ENCODE measurements around the gene OR13C4. TPM values are rescaled to one million over a fixed set of nuclear protein-coding genes. Genes with fewer than 3 reads are reported as not detected.

The OR13C4 gene
- total RNA-seq, 1 donor from 2014 or later, result not detected

DNA sequence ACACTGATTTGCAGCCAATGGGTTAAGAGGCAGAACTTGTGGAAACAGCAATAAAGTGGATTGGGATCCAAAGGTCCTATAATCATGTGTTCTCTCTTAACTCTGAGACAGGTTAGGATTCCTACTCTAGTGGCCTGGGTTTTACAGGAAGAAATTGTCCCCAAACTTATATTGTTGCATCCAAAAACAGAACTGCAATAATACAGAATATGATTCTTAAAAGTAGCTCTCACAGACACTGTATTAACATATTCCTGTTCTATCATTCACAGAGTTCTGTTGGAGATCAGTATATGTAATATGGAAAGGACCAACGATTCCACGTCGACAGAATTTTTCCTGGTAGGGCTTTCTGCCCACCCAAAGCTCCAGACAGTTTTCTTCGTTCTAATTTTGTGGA is 41.9 kb upstream of the OR13C4 start, which contains the start of gene OR13C8:
TSS of gene OR13C8 (plus strand) at position 301 of the 400 bp plus-strand sequence. CDS start at position 301, 0 bp downstream.
- Mint-ChIP-seq H3K36me3 (ENCODE audit: low read depth, unreplicated experiment) (no peaks in the 10 kb centered on the region), H3K4me3 (ENCODE audit: unreplicated experiment) (no peak within 1 kb of the TSS), H3K27me3 (ENCODE audit: low read depth, unreplicated experiment) (no peaks in the 10 kb centered on the region), H3K9me3 (ENCODE audit: unreplicated experiment) (peaks cover 11% of the 10 kb centered on the region), H3K27ac (ENCODE audit: unreplicated experiment) (no peak within 1 kb of the TSS), H3K4me1 (ENCODE audit: low read depth, unreplicated experiment) (no peaks in the 10 kb centered on the region)
- Histone ChIP-seq H3K4me3 (ENCODE audit: insufficient read depth, low read depth, low read length) (no peak within 1 kb of the TSS), H3K4me1 (ENCODE audit: insufficient read depth, low read length) (no peaks in the 10 kb centered on the region), H3K36me3 (ENCODE audit: insufficient read depth, low read length) (no peaks in the 10 kb centered on the region), H3K4me2 (ENCODE audit: low read length) (no peak within 1 kb of the TSS), H3K27me3 (ENCODE audit: insufficient read depth, low read length) (no peaks in the 10 kb centered on the region), H3K9me3 (ENCODE audit: insufficient read depth, low read depth, low read length) (no peaks in the 10 kb centered on the region), H3K9ac (ENCODE audit: low read length) (no peak within 1 kb of the TSS), H3K79me2 (ENCODE audit: insufficient read depth, low read length) (no peaks in the 10 kb centered on the region), H4K20me1 (ENCODE audit: insufficient read depth, low read length) (no peaks in the 10 kb centered on the region), H2AFZ (ENCODE audit: low read depth, low read length) (no peak within 1 kb of the TSS), H3K27ac (ENCODE audit: low read depth, low read length) (no peak within 1 kb of the TSS)
- TF ChIP-seq, protein P1, sequence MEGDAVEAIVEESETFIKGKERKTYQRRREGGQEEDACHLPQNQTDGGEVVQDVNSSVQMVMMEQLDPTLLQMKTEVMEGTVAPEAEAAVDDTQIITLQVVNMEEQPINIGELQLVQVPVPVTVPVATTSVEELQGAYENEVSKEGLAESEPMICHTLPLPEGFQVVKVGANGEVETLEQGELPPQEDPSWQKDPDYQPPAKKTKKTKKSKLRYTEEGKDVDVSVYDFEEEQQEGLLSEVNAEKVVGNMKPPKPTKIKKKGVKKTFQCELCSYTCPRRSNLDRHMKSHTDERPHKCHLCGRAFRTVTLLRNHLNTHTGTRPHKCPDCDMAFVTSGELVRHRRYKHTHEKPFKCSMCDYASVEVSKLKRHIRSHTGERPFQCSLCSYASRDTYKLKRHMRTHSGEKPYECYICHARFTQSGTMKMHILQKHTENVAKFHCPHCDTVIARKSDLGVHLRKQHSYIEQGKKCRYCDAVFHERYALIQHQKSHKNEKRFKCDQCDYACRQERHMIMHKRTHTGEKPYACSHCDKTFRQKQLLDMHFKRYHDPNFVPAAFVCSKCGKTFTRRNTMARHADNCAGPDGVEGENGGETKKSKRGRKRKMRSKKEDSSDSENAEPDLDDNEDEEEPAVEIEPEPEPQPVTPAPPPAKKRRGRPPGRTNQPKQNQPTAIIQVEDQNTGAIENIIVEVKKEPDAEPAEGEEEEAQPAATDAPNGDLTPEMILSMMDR (IDR thresholded peaks at IDR 0.05; ENCODE audit: insufficient read depth, low read depth, low read length), result no peak
- DNase-seq (ENCODE audit: low read depth), result no peak
- FAIRE-seq, result no peak

DNA sequence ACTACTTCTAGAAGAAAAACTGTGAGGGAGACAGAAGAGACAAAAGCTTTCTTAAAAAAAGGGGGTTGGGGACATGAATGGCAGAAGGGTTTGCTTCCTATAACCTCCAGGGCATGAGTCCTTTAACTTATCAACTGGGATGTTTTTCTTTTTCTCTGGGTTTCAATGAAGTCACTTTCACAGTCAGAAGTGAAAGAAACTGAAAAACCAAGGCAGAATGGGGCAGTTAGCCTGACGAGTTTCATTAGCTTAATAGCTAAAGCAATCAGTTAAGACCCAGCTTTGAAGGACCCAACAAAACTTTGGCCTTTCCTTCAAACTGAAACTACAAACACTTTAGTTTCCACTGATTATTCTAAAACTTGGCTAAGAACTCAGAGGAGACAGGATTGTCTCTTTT is 37.3 kb upstream of the OR13C4 start:
- H4K20me1 ChIP-seq (ENCODE audit: insufficient read depth, low read length), result no peaks in the 10 kb centered on the region
- DNase-seq (ENCODE audit: low read depth) (no peak), FAIRE-seq (no peak)
- no peaks in the 10 kb centered on the region for H3K79me2 ChIP-seq (ENCODE audit: insufficient read depth, low read length)
- no peak overlapping the region for H3K9ac ChIP-seq (ENCODE audit: low read length)
- Mint-ChIP-seq H3K27me3 (ENCODE audit: low read depth, unreplicated experiment) (no peaks in the 10 kb centered on the region), H3K9me3 (ENCODE audit: unreplicated experiment) (no peaks in the 10 kb centered on the region), H3K4me1 (ENCODE audit: low read depth, unreplicated experiment) (no peaks in the 10 kb centered on the region), H3K36me3 (ENCODE audit: low read depth, unreplicated experiment) (no peaks in the 10 kb centered on the region), H3K4me3 (ENCODE audit: unreplicated experiment) (no peak overlapping the region), H3K27ac (ENCODE audit: unreplicated experiment) (no peak overlapping the region)
- no peaks in the 10 kb centered on the region for H3K36me3 ChIP-seq (ENCODE audit: insufficient read depth, low read length)
- no peak overlapping the region for H3K27ac ChIP-seq (ENCODE audit: low read depth, low read length)
- H3K9me3 ChIP-seq (ENCODE audit: insufficient read depth, low read depth, low read length), result no peaks in the 10 kb centered on the region
- H2AFZ ChIP-seq (ENCODE audit: low read depth, low read length), result no peak overlapping the region
- no peaks in the 10 kb centered on the region for H3K4me1 ChIP-seq (ENCODE audit: insufficient read depth, low read length)
- no peaks in the 10 kb centered on the region for H3K27me3 ChIP-seq (ENCODE audit: insufficient read depth, low read length)
- no peak overlapping the region for H3K4me2 ChIP-seq (ENCODE audit: low read length)
- TF ChIP-seq EZH2 (IDR thresholded peaks at IDR 0.05; ENCODE audit: insufficient read depth, low read length), result no peak
- TF ChIP-seq, protein P1 (IDR thresholded peaks at IDR 0.05; ENCODE audit: insufficient read depth, low read depth, low read length), result no peak
- no peak overlapping the region for H3K4me3 ChIP-seq (ENCODE audit: insufficient read depth, low read depth, low read length)

DNA sequence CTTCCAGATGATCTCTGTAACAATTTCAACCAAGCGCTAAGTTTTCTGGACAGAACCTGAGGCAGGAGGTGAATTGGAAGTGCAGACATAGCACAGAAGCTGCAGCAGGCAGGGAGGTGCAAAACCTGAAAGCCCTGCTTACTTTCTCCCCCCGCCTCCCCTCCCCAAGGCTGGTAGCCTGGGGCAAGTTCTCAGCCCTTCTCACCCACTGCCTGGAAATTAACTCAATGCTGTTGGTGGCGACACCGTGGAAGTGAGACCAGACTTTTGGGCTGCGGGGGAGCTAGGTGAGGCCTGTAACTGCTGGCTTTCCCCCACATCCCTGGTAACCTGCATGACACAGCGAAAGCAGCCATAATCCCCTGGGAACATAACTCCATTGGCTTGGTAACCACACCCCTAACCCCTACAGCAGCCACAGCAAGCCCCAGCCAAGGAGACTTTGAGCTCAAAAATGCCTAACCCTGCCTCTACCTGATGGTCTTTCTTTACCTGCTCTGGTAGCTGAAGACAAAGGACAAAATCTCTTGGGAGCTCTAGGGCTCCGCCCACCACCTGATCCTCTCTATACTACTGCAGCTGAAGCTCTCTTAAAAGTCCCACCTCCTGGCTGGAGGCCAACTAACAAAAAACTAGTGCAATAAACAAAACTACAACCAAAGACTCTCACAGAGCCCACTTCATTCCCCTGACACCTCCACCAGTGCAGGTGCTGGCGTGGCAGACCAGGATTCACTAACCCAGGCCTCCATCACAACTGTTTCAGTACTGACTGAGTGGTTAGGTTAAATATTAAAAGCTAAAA is 30.0 kb upstream of the OR13C4 start:
- no peak overlapping the region for H2AFZ ChIP-seq (ENCODE audit: low read depth, low read length)
- H3K27ac Mint-ChIP-seq (ENCODE audit: unreplicated experiment), result no peak overlapping the region
- TF ChIP-seq, protein P1 (IDR thresholded peaks at IDR 0.05; ENCODE audit: insufficient read depth, low read depth, low read length), result no peak
- no peak for TF ChIP-seq EZH2 (IDR thresholded peaks at IDR 0.05; ENCODE audit: insufficient read depth, low read length)
- H3K9me3 ChIP-seq (ENCODE audit: insufficient read depth, low read depth, low read length), result no peaks in the 10 kb centered on the region
- H3K27ac ChIP-seq (ENCODE audit: low read depth, low read length), result no peak overlapping the region
- no peaks in the 10 kb centered on the region for H3K79me2 ChIP-seq (ENCODE audit: insufficient read depth, low read length)
- FAIRE-seq (no peak), DNase-seq (ENCODE audit: low read depth) (no peak)
- no peak overlapping the region for H3K4me3 Mint-ChIP-seq (ENCODE audit: unreplicated experiment)
- no peak overlapping the region for H3K4me2 ChIP-seq (ENCODE audit: low read length)
- no peaks in the 10 kb centered on the region for H3K36me3 ChIP-seq (ENCODE audit: insufficient read depth, low read length)
- peaks cover 20% of the 10 kb centered on the region for H3K4me1 Mint-ChIP-seq (ENCODE audit: low read depth, unreplicated experiment)
- H3K4me1 ChIP-seq (ENCODE audit: insufficient read depth, low read length), result no peaks in the 10 kb centered on the region
- H3K9ac ChIP-seq (ENCODE audit: low read length), result no peak overlapping the region
- no peaks in the 10 kb centered on the region for H3K36me3 Mint-ChIP-seq (ENCODE audit: low read depth, unreplicated experiment)
- no peaks in the 10 kb centered on the region for H3K27me3 Mint-ChIP-seq (ENCODE audit: low read depth, unreplicated experiment)
- H3K27me3 ChIP-seq (ENCODE audit: insufficient read depth, low read length), result no peaks in the 10 kb centered on the region
- H3K4me3 ChIP-seq (ENCODE audit: insufficient read depth, low read depth, low read length), result no peak overlapping the region
- H4K20me1 ChIP-seq (ENCODE audit: insufficient read depth, low read length), result no peaks in the 10 kb centered on the region
- H3K9me3 Mint-ChIP-seq (ENCODE audit: unreplicated experiment), result peaks cover 4% of the 10 kb centered on the region

All from astrocyte (in vitro differentiated cells and primary cell).